ENCODE data around the gene AKNA.

DNA sequence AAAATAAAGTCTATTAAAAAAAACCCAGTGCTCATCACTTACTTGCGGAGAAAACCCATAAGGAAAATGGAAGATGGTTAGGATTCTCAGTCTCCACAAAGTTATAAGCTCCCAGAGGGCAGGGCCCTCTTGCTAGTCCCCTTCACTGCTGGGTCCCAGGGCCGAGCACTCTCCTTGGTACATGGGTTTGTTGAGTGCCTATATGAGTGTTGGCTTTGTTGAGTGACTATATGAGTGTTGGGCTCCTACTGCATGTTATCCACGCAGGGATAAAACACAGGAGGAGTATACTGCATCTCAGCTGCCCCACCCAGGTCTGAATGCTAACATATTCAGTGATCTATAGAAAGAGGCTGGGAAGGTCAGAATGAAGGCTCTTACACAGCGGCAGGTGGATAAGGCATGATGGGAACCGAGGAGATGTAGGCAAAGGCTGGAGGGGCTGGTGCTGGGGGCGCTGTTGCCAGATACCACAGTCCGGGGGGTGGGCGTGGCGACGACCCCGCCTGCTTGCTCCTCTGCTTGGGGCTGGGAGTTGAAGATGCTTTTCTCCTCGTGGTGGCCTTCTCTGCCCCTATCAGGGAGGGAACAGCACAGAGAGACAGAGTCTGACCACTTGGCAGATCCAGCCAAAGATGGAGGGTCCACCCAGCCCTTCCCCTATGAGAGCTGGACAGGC lies 46.5 kb downstream of the AKNA start:
- TF ChIP-seq, protein P1, sequence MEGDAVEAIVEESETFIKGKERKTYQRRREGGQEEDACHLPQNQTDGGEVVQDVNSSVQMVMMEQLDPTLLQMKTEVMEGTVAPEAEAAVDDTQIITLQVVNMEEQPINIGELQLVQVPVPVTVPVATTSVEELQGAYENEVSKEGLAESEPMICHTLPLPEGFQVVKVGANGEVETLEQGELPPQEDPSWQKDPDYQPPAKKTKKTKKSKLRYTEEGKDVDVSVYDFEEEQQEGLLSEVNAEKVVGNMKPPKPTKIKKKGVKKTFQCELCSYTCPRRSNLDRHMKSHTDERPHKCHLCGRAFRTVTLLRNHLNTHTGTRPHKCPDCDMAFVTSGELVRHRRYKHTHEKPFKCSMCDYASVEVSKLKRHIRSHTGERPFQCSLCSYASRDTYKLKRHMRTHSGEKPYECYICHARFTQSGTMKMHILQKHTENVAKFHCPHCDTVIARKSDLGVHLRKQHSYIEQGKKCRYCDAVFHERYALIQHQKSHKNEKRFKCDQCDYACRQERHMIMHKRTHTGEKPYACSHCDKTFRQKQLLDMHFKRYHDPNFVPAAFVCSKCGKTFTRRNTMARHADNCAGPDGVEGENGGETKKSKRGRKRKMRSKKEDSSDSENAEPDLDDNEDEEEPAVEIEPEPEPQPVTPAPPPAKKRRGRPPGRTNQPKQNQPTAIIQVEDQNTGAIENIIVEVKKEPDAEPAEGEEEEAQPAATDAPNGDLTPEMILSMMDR (IDR thresholded peaks at IDR 0.05): no peak
- no peak for TF ChIP-seq POLR2A (IDR thresholded peaks at IDR 0.05)
